ENCODE measurements around the gene ARHGAP33.
A peak's percentile ranks its signal among the peaks of the same experiment; 100 is the strongest.
"Not testable (repeated sequence)": the region's sequence is repeated elsewhere in the genome, so short reads cannot be mapped to it uniquely, and the experiment has no call there.

ARHGAP33 gene

DNA sequence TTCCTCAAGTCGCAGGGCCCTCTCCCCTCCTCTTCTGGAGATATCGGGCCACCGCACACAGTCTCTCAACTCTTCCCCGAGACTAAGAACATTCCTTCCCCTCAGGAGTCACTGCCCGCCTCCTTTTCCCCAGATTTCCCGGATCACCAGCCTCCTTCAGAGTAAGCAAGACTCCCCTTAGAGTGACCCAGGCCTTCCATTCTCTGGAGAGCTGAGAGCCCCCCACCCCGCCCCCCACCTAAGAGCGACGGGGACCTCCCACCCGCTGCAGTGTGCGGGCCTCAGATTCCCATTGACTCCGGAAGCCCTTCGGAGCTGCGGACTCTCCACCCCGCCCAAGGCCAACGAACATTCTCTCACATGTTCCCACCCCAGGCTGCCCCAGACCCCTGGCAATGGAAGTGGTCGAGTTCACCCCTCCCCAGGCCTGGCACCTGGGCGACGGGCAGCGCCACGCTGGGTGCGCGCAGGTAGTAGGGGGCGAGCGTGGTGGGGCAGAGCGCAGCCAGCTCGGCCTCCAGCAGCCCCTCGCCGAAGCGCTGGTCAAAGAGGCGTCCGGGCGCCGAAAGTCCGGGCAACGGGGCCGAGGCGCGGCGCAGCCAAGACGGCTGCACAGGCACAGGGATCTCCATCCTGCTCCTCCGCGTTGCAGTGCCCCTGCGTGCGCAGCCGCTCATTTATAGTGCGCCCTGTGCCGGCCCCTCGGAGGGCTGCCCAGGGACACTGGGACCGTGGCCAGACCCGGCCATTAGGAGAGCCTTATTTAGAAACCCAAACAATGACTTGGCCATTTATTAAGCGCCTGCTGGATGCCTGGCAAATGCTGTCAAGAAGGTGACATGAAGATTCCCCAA, 18.8 kb upstream of the ARHGAP33 start, which contains the start of gene HSPB6:
TSS of gene HSPB6 (minus strand) at position 653 of the 854 bp plus-strand sequence. CDS start at position 632, 21 bp downstream.
- peak; percentile 10 for DNase-seq

DNA sequence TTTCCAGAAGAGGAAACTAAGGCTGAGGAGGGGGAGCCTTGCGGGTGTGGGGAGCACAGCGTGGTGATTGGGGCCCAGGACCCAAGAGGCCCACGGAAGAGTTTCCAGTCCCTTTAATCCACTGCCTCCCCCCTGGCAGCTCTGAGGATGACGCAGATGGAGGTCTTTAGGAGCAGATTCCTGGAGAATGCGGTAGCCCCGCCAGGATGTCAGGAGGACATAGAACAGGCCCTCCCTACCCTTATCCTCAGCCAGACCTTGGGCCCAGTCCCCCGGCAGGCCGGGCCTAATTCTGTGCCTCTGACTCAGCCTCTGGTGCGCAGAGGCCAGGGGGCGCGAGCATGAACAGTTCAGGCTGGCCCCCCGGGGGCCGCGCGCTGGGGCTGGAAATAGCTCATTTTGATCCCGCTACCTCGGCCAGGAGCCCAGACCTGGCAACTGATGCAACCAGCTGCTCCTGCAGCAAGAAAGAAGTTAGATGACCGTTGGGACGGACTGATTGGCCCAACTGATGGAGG, 18.1 kb upstream of the ARHGAP33 start:
- DNase-seq: peak; percentile 29

DNA sequence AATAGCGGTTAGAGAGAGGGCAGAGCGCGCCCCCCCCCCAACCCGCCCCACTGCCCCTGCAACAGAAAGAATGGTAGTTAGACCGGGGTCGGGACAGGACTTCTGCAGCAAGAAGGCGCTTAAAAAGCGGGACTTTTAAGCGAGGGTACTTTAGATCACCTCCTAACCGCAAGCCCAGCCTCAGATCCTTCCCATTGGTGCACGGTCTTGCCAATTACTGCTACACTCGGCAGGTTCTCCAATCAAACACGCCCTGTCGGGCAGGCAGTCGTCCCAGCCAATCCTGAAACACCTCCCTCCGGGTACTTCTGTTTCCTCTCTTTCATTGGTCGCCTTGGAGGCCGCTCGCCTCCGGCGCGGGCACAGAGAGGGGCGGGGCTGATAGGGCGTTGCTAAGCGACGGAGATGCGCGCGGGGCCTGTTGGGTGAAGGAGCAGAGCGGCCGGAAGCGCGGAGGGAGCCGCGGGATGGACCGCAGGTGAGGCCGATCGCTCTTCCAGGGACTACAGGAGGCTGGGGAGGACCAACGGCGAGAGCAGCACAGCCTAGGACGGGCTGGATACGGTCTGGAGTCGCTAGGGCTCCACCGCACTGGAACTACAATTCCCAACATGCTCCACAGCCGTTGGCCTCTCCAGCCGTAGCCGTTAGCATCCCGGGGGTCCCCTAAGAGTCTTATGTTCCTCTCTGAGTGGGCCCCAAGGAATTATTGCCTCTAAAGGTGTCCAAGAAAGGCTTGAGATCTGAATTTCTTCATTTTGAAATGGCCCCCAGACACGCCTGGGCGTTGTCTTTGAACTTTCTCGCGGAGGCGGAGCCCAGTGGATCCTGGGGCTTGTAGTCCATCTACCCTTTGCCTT, 17.4 kb upstream of the ARHGAP33 start, which contains the start of gene PROSER3:
TSS of gene PROSER3 (plus strand) at position 428 of the 860 bp plus-strand sequence. CDS start at position 468, 40 bp downstream.
- DNase-seq: peak; percentile 98

GRCh38 chr19:35759697-35760096, 15.7 kb upstream of the ARHGAP33 start:
- DNase-seq: no peak

GRCh38 chr19:35760711-35761349, 14.5 kb upstream of the ARHGAP33 start:
- no peak for DNase-seq

- no peak for DNase-seq
Measured at GRCh38 chr19:35764432-35765315, 10.7 kb upstream of the ARHGAP33 start.

DNA sequence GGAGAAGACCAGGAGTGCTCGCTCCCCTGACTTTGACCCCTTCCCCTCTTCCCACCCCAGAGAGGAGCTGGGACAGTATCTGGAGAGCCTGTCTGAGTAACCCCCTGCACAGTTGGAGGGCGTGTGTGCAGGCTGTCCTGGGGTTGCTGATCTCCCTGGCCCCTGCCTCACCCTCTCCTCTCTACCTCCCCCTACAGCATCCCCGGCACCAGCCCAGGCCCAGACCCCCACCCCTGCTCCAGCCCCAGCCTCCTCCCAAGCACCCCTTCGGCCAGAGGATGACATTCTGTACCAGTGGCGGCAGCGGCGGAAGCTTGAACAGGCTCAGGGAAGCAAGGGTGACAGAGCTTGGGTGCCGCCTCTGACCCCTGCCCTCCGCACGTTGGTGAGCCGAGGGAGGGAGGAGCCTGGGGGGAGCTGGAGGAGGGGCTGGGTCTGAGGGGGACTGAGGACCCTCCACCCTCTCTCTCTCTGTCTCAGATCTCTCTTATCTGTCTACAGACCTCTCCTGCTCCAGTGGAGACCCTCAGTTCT, 8.7 kb upstream of the ARHGAP33 start:
- DNase-seq: peak; percentile 4

- DNase-seq: peak; percentile 8
Measured at GRCh38 chr19:35767288-35768081, 7.9 kb upstream of the ARHGAP33 start.

DNA sequence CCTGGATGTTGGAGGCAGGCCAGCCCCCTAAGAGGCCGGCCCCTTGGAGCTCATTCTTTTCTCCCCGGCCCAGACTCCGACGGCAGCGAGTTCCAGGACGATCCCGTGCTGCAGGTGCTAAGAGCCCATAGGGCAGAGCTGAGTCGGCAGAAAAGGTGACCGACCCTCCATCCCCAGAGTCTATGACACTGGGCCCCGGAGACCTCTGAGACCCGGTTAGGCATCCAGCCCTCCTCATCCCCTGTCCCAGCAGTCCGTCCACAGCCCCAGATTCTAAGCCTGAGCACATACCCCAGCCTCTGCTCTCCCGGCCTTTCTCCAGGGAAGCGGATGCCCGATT, 7.3 kb upstream of the ARHGAP33 start:
- no peak for DNase-seq

- DNase-seq: not testable (repeated sequence)
Measured at GRCh38 chr19:35772362-35772761, 3.0 kb upstream of the ARHGAP33 start.

DNA sequence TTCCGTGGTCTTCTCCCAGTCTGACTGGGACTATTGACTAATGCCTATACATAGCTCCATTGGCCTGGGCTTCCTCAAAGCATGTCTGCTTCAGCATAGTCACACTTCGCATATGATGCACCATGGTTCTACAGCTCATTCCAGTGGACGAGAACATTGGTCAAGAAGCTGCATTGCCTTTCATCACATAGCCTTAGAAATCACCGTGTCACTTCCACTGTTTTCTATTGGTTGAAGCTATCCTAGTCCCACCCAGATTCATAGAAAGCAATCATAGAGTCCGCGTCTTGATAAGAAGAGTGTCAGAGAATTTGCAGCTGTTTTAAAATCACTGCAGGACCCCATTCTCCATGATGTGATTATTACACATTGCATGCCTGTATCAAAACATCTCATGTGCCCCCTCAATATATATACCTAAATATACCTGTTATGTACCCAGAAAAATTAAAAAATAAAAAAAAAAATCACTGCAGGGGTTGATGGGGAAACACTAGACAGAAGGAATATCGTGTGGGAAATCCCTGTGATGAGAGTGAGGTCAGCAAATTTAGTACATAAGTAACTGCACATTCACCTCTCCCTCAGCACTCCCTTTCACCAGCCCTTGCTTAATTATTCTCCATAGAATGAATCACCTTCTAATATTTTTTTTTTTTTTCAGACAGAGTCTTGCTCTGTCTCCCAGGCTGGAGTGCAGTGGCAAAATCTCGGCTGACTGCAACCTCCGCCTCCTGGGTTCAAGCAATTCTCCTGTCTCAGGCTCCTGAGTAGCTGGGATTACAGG, 2.2 kb upstream of the ARHGAP33 start:
- no peak for DNase-seq

DNA sequence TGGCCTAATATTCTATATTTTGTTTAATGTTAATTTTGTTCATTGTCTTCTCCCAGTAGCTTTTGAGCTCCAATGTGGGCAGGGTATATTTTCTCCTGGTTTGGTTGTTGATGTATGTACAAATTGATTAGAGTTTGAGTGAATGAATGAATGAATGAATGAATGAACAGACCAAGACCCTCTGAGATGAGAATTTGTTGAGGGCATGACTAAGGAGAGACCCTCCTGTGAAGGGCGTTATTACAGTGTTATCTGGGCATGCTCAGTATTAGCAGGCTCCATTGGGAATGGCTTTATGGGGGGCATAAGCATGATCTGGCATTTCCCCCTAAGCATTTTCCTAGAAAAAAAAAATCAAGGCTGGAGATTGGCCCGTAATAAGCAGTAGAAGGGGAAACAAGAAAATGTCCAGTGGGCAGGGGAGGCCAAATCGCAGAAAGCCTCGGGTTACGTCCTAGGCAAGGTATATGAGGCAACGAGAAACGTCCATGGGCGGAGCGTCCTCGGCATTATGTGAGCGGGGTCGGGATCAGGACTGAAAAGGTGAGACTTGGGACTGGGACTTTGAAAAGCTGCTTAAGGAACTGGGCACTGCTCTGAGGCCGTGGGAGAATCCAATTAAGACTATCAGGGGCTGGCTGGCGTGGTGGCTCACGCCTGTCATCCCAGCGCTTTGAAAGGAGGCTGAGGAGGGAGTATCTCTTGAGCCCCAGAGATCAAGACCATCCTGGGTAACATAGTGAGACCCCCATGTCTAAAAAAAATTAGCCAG, 904 bp upstream of the ARHGAP33 start:
- DNase-seq: no peak

GRCh38 chr19:35775046-35775297, 392 bp upstream of the ARHGAP33 start:
- DNase-seq: no peak

DNA sequence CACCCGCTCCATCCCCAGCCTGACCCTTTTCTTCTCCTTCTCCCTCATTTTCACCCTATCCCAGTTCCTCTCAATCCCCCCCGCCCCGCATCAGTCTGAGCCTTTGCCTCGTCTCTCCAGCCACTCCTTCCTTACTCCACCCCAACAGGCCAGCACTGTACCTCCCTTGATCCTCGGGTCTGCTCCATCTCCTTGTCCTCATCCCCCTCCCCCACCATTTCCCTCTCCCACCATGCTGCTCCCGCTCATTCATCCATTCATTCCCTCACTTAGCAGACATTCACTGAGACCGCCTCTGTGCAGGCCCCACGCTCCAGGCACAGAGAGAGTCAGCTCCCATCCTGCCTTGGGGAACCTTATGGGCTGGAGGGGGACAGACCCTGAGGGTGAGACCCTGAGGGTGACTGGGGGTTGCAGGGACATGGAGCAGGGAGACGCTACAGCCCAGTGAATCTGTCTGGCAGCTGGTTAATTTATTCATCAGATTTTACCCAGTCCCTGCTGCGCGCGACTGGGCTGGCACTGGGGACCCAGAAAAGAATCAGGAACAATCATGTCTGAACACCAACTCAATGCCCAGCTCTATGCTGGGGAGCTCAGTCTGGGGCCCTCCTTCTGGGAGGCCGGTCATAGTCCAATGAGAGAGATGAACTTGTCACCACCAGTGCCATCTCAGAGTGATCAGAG, 881 bp downstream of the ARHGAP33 start:
- DNase-seq: no peak

DNA sequence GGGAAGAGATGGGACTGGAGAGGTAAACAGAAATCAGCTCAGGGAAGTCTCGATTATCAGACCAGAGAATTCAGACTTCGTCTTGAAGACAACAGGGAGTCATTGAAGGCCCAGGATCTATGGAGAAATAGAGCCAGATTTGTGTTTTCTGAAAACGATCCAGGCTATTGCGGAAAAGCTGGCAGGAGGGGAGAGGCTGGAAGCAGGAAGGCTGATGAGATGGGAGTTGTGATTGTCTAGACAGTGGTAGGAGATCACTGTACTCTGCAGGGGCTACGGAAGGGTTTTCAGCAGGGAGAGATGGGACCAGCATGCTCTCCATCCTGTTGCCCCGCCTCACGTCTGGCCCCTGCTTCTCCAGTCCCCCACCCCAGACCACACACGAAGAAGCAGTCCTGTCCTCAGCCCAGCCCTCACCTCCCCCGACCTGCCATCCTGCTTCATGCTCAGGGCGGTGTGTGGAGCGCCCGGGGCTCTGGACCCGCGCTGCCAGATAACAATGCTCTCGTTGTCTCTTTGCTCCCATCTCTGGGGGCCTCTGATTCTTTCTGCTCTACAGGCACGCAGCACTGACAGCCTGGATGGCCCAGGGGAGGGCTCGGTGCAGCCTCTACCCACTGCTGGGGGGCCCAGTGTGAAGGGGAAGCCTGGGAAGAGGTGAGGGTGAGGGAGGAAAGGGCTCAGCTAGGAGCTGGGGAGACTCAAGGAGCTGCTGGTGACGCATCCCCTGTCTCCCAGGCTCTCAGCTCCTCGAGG, 1.9 kb downstream of the ARHGAP33 start:
- no peak for DNase-seq

DNA sequence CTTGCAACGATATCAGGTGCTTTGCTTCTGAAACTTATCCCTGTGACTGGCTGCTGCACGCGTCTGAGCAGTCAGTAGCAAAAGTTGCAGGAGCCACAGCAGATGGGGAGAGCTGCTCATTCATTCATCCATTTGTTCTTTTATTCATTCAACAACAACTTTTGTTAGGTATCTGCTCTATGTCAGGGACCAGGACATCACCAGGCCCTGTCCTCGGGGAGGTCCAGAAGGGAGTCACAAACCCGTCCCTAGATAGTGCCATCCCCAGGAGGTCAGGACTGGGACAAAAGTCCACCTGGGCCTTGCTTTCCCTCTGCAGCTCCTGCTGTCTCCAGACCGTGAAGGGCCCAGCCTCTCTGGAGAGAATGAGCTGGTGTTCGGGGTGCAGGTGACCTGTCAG, 2.6 kb downstream of the ARHGAP33 start:
- DNase-seq: no peak

GRCh38 chr19:35779033-35779432, 3.7 kb downstream of the ARHGAP33 start:
- no peak for DNase-seq

DNA sequence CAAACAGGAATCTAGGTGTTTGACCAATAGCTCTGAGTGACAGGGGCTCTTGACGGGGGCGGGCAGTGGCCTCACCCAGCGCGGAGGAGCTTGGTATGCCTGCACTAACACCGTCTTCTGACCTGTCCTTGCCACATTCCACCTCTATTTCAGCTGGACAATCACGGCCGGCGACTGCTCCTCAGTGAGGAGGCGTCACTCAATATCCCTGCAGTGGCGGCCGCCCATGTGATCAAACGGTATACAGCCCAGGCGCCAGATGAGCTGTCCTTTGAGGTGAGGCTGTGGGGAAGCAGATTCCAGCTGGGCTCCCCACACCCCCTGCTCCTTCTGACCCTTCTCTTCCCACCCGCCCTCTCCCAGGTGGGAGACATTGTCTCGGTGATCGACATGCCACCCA, 4.7 kb downstream of the ARHGAP33 start:
- DNase-seq: no peak
